Liver (tissue), 9 donors: ENCODE data around the gene PON3. TPM values are rescaled to one million over a fixed set of nuclear protein-coding genes. Genes with fewer than 3 reads are reported as not detected.

ENCODE experiments used
- DNase-seq: peaks from one replicate; pipeline ENCODE4 v3.0.0-alpha.2; 2017; ENCODE audit warnings: low spot score
- H3K27ac ChIP-seq, 2 donors: one replicate each; pipeline ENCODE4 v1.7.0; 2013; ENCODE audit warnings: inconsistent platforms in 2 of 2, low read length in 2 of 2, control low read depth in 1 of 2, low read depth in 1 of 2, mild to moderate bottlenecking in 1 of 2
- H3K27me3 ChIP-seq, 4 donors: one replicate each; pipeline versions ENCODE4 v1.6.1 to v1.7.0; 2013; ENCODE audit warnings: low read length in 3 of 4, inconsistent platforms in 1 of 4, mild to moderate bottlenecking in 1 of 4, moderate library complexity in 1 of 4; ENCODE audit not compliant: control insufficient read depth in 4 of 4, insufficient read depth in 4 of 4
- H3K36me3 ChIP-seq, 4 donors: one replicate each; pipeline versions ENCODE4 v1.6.1 to v1.7.0; 2013; ENCODE audit warnings: low read length in 3 of 4, mild to moderate bottlenecking in 3 of 4, low read depth in 1 of 4, moderate library complexity in 1 of 4; ENCODE audit not compliant: control insufficient read depth in 4 of 4, insufficient read depth in 3 of 4
- H3K4me1 ChIP-seq, 4 donors: one replicate each; pipeline versions ENCODE4 v1.6.1 to v1.7.0; 2013; ENCODE audit warnings: low read length in 3 of 4, mild to moderate bottlenecking in 3 of 4, moderate library complexity in 1 of 4; ENCODE audit not compliant: control insufficient read depth in 4 of 4, insufficient read depth in 4 of 4
- H3K4me3 ChIP-seq, 3 donors: one replicate each; pipeline versions ENCODE4 v1.6.1 to v1.7.0; 2013; ENCODE audit warnings: low read length in 3 of 3, control low read depth in 1 of 3, low read depth in 1 of 3, mild to moderate bottlenecking in 1 of 3
- H3K9ac ChIP-seq, 2 donors: one replicate each; pipeline ENCODE4 v1.7.0; 2013; ENCODE audit warnings: low read length in 2 of 2, mild to moderate bottlenecking in 2 of 2, moderate library complexity in 2 of 2, control low read depth in 1 of 2, low read depth in 1 of 2
- H3K9me3 ChIP-seq, 4 donors: one replicate each; pipeline versions ENCODE4 v1.6.1 to v1.7.0; 2013; ENCODE audit warnings: low read length in 3 of 4; ENCODE audit not compliant: control insufficient read depth in 4 of 4
- EGR1 ChIP-seq, 2 donors: IDR thresholded peaks; 2 replicates each; pipeline ENCODE4 v1.6.1; 2016 to 2018; ENCODE audit warnings: antibody characterized with exemption in 2 of 2, low read depth in 2 of 2
- FOXA1 ChIP-seq: IDR thresholded peaks from 2 replicates; pipeline ENCODE4 v1.6.1; 2016; ENCODE audit warnings: antibody characterized with exemption
- FOXA2 ChIP-seq: IDR thresholded peaks from 2 replicates; pipeline ENCODE4 v1.6.1; 2016; ENCODE audit warnings: antibody characterized with exemption
- GABPA ChIP-seq, 2 donors: IDR thresholded peaks in 1 of 2; conservative IDR thresholded peaks in 1 of 2; 2 replicates each; pipeline ENCODE4 v1.6.1; 2016; ENCODE audit warnings: antibody characterized with exemption in 2 of 2, mild to moderate bottlenecking in 1 of 2, moderate library complexity in 1 of 2
- HNF4A ChIP-seq, 2 donors: conservative IDR thresholded peaks; 2 replicates each; pipeline ENCODE4 v1.6.1; 2016; ENCODE audit warnings: antibody characterized with exemption in 2 of 2, mild to moderate bottlenecking in 2 of 2
- RAD21 ChIP-seq, 2 donors: IDR thresholded peaks; 2 replicates each; pipeline ENCODE4 v1.6.1; 2016; ENCODE audit warnings: antibody characterized with exemption in 2 of 2, mild to moderate bottlenecking in 2 of 2
- RXRA ChIP-seq, 2 donors: IDR thresholded peaks; 2 replicates each; pipeline ENCODE4 v1.6.1; 2017 to 2018; ENCODE audit warnings: antibody characterized with exemption in 2 of 2, mild to moderate bottlenecking in 1 of 2
- SP1 ChIP-seq: IDR thresholded peaks from 2 replicates; pipeline ENCODE4 v1.6.1; 2018; ENCODE audit warnings: antibody characterized with exemption, mild to moderate bottlenecking
- TAF1 ChIP-seq: conservative IDR thresholded peaks from 2 replicates; pipeline ENCODE4 v1.6.1; 2016; ENCODE audit warnings: antibody characterized with exemption, mild to moderate bottlenecking
- YY1 ChIP-seq: IDR thresholded peaks from 2 replicates; pipeline ENCODE4 v1.6.1; 2016; ENCODE audit warnings: antibody characterized with exemption, mild to moderate bottlenecking
- ZBTB33 ChIP-seq: IDR thresholded peaks from 2 replicates; pipeline ENCODE4 v1.6.1; 2016; ENCODE audit warnings: antibody characterized with exemption
- WGBS: extraction: QIAGEN DNeasy Blood & Tissue Kit; methylation state at CpG from one replicate; pipeline ENCODE4 v1.1.7; 2013; 5-methylcytosine and 5-hydroxymethylcytosine counted together
- polyA plus RNA-seq, 2 donors: library from polyadenylated mRNA; stranded (reverse) in 1 of 2; unstranded in 1 of 2; fragments of 200-250 nt in 1 of 2; fragments of >200 nt in 1 of 2; fragmentation: Nextera tagmentation in 1 of 2; extraction: Ambion mirVana in 1 of 2; gene quantifications; one replicate each; pipeline versions ENCODE4 v1.2.1 to v1.2.3, GENCODE V29; 2013 to 2015
- total RNA-seq, 2 donors: library from RNA; depleted of rRNA; stranded (reverse); fragments of >200 nt; gene quantifications; one replicate each; pipeline ENCODE4 v1.2.3, GENCODE V29; 2014
- TF ChIP-seq, protein P1 (sequence below): IDR thresholded peaks from 2 replicates; pipeline ENCODE4 v1.6.1; 2016; ENCODE audit warnings: antibody characterized with exemption, mild to moderate bottlenecking
- TF ChIP-seq, protein P2 (sequence below): IDR thresholded peaks from 2 replicates; pipeline ENCODE4 v1.6.1; 2016; ENCODE audit warnings: antibody characterized with exemption
- TF ChIP-seq, protein P3 (sequence below): IDR thresholded peaks from 2 replicates; pipeline ENCODE4 v1.6.1; 2016; ENCODE audit warnings: antibody characterized with exemption
- TF ChIP-seq, protein P4 (sequence below): fragments of 150-350 bp; IDR thresholded peaks from 2 replicates; pipeline ENCODE4 v1.5.1; 2017; ENCODE audit warnings: improper control_type of control experiment, low read depth, low read length; ENCODE audit not compliant: missing input control
- donor health status: healthy.
- donor health status: healthy.
- donor health status: healthy.
- donor health status: healthy.
- donor health status: healthy.

The PON3 gene
- total and polyA plus RNA-seq, 4 donors = 60.0 to 476 (median 247) TPM

- H3K36me3 ChIP-seq = peaks cover 0 to 17% (median 6%) of the 10 kb centered on the region in 4 donors
- DNase-seq = no peak
- WGBS = 24% methylated on average over 3 of the region's 3 CpGs
- peak overlapping the region; percentile 77 to 85 for H3K27ac ChIP-seq
- peak overlapping the region; percentile 44 to 80 for H3K9ac ChIP-seq
- H3K4me3 ChIP-seq = peak overlapping the region; percentile 15 to 38 (median 29)
- peaks cover 2 to 53% (median 46%) of the 10 kb centered on the region in 4 donors for H3K4me1 ChIP-seq
- TF ChIP-seq SP1 (no peak), RAD21 (IDR thresholded peaks at IDR 0.05) (peak in 1 of 2 donors; percentile 4), FOXA2 (no peak), ZBTB33 (no peak), TAF1 (no peak), GABPA (IDR thresholded peaks at IDR 0.05 in 1 of 2, conservative IDR thresholded peaks at IDR 0.05 in 1 of 2) (peak in 1 of 2 donors; percentile 24)
- TF ChIP-seq, protein P1, sequence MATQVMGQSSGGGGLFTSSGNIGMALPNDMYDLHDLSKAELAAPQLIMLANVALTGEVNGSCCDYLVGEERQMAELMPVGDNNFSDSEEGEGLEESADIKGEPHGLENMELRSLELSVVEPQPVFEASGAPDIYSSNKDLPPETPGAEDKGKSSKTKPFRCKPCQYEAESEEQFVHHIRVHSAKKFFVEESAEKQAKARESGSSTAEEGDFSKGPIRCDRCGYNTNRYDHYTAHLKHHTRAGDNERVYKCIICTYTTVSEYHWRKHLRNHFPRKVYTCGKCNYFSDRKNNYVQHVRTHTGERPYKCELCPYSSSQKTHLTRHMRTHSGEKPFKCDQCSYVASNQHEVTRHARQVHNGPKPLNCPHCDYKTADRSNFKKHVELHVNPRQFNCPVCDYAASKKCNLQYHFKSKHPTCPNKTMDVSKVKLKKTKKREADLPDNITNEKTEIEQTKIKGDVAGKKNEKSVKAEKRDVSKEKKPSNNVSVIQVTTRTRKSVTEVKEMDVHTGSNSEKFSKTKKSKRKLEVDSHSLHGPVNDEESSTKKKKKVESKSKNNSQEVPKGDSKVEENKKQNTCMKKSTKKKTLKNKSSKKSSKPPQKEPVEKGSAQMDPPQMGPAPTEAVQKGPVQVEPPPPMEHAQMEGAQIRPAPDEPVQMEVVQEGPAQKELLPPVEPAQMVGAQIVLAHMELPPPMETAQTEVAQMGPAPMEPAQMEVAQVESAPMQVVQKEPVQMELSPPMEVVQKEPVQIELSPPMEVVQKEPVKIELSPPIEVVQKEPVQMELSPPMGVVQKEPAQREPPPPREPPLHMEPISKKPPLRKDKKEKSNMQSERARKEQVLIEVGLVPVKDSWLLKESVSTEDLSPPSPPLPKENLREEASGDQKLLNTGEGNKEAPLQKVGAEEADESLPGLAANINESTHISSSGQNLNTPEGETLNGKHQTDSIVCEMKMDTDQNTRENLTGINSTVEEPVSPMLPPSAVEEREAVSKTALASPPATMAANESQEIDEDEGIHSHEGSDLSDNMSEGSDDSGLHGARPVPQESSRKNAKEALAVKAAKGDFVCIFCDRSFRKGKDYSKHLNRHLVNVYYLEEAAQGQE = no peak
- TF ChIP-seq, protein P2, sequence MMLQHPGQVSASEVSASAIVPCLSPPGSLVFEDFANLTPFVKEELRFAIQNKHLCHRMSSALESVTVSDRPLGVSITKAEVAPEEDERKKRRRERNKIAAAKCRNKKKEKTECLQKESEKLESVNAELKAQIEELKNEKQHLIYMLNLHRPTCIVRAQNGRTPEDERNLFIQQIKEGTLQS = no peak
- no peaks in the 10 kb centered on the region for H3K9me3 ChIP-seq
- no peaks in the 10 kb centered on the region for H3K27me3 ChIP-seq
Measured at GRCh38 chr7:95317966-95318365, 78.2 kb downstream of the PON3 start.

DNA sequence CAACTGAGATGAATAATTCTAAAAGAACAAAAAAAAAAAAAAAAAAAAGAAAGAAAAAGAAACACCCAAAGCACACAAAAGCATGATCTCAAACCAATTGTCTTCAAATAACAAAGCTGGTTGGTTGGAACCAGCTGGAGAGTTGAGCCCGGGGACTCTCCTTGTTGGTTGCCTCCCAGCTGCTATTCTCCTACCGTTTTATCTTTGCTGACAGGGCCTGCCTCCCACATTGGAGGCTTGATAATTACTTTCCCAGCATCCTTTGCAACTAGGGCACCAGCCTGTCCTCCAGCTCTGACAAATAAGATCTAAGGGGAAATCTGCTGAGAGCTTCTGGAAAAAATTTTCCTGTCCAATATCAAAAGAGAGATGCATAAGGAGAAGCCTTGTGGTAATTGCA is 78.6 kb downstream of the PON3 start:
- peaks cover under 1 to 21% (median 8%) of the 10 kb centered on the region in 4 donors for H3K36me3 ChIP-seq
- no peak overlapping the region for H3K9ac ChIP-seq
- H3K27me3 ChIP-seq = no peaks in the 10 kb centered on the region
- peak overlapping the region; percentile 77 to 85 for H3K27ac ChIP-seq
- WGBS = 28% methylated on average over 2 of the region's 2 CpGs
- H3K9me3 ChIP-seq = no peaks in the 10 kb centered on the region
- TF ChIP-seq RXRA (IDR thresholded peaks at IDR 0.05) = peak in 1 of 2 donors; percentile 15
- peak in 1 of 2 donors; percentile 1 for TF ChIP-seq GABPA (IDR thresholded peaks at IDR 0.05 in 1 of 2, conservative IDR thresholded peaks at IDR 0.05 in 1 of 2)
- TF ChIP-seq RAD21 (IDR thresholded peaks at IDR 0.05) = peak in 1 of 2 donors; percentile 16
- no peak for TF ChIP-seq FOXA1
- peak; percentile 30 for TF ChIP-seq TAF1
- TF ChIP-seq, protein P3, sequence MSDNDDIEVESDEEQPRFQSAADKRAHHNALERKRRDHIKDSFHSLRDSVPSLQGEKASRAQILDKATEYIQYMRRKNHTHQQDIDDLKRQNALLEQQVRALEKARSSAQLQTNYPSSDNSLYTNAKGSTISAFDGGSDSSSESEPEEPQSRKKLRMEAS = peak; percentile 26
- peak in 1 of 2 donors; percentile 18 for TF ChIP-seq HNF4A (conservative IDR thresholded peaks at IDR 0.05)
- TF ChIP-seq, protein P4, sequence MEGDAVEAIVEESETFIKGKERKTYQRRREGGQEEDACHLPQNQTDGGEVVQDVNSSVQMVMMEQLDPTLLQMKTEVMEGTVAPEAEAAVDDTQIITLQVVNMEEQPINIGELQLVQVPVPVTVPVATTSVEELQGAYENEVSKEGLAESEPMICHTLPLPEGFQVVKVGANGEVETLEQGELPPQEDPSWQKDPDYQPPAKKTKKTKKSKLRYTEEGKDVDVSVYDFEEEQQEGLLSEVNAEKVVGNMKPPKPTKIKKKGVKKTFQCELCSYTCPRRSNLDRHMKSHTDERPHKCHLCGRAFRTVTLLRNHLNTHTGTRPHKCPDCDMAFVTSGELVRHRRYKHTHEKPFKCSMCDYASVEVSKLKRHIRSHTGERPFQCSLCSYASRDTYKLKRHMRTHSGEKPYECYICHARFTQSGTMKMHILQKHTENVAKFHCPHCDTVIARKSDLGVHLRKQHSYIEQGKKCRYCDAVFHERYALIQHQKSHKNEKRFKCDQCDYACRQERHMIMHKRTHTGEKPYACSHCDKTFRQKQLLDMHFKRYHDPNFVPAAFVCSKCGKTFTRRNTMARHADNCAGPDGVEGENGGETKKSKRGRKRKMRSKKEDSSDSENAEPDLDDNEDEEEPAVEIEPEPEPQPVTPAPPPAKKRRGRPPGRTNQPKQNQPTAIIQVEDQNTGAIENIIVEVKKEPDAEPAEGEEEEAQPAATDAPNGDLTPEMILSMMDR = no peak
- TF ChIP-seq EGR1 (IDR thresholded peaks at IDR 0.05; ENCODE audit: low read depth in 2 of 2) = no peak
- TF ChIP-seq, protein P2 = no peak
- no peak for TF ChIP-seq SP1
- peak; percentile 28 for TF ChIP-seq YY1
- DNase-seq = no peak
- peaks cover 2 to 53% (median 44%) of the 10 kb centered on the region in 4 donors for H3K4me1 ChIP-seq
- peak overlapping the region in 1 of 3 donors; percentile 1 for H3K4me3 ChIP-seq
